Activated CD8-positive, alpha-beta memory T cell treated with anti-CD3 and anti-CD28 coated beads, Interleukin-2, amount 50 U/mL, for 24 hours (primary cell): Measurements from ENCODE around the gene RNF114.
A peak's percentile ranks its signal among the peaks of the same experiment; 100 is the strongest.
"Not testable (repeated sequence)": the region's sequence is repeated elsewhere in the genome, so short reads cannot be mapped to it uniquely, and the experiment has no call there.

Experiments
- DNase-seq: peaks from one replicate; pipeline ENCODE4 v3.0.0-alpha.2; 2020; ENCODE audit errors: extremely low read depth

Gene RNF114, protein sequence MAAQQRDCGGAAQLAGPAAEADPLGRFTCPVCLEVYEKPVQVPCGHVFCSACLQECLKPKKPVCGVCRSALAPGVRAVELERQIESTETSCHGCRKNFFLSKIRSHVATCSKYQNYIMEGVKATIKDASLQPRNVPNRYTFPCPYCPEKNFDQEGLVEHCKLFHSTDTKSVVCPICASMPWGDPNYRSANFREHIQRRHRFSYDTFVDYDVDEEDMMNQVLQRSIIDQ

DNA sequence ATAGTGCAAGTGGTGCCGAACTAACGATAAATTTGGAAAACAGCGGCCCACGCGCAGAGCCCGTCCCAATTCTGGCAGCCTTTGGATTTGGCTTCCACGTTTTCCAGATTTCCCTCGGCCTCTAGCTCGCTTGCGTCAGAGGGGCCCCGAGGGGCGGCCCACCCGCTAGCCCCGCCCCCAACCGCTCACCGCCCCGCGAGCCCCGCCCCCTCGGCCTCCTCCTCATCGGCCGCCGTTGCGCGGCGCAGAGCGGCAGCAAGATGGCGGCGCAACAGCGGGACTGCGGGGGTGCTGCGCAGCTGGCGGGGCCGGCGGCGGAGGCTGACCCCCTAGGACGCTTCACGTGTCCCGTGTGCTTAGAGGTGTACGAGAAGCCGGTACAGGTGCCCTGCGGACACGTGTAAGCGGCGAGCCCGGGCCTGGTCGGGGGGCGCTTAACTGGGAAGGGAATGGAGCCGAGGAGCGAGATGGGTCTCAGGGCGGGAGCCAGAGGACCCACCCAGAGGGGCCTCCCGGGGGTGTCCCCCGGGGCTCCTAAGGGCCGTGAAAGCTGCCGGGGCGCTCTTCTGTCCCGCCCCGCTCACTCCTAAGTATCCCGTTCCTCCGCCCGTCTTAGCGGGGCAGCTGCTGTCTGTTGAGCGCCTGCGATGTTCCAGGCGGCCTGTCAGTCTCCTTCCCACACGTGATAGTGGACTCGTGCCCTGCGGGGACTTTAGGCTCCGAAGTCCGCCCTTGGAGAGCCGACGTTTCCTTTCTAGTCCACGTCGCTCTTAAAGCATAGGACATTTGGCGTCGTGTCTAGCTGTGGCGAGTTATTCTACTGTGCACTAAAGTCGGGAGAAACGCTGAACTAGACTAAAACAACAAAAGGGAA lies at the start of gene RNF114:
TSS of gene RNF114 (plus strand) at position 245 of the 874 bp plus-strand sequence. CDS start at position 261, 16 bp downstream.
- peak; percentile 78 for DNase-seq

DNA sequence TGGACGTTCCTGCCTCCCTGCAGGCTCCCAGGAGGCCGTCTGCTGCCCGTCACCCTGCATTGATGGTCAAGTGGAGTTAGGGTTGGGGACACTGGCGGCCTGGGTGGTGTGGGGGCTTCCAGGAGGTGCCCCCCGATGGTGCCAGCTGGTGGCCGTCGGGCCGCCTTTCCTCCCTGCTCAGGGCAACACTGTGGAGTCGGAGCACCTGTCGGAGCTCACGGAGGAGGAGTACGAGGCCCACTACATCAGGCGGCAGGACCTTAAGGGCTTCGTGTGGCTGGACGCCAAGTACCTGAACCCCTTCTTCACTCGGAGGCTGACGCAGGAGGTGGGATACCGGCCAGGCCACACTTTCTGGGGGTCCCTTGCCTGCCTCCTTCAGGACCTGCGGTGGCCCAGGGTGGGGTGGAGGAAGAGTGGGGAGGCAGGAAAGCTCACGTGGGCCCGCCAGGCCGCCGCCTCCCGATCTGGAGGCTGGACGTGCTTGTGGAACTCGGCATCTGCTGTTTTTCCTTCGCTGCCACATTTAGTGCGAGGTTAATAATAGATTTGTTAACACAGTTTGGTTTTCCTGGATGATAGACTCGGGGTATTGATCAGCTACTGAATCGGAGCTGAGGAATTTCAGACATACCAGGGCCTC lies 49.5 kb upstream of the RNF114 start:
- DNase-seq = no peak

DNA sequence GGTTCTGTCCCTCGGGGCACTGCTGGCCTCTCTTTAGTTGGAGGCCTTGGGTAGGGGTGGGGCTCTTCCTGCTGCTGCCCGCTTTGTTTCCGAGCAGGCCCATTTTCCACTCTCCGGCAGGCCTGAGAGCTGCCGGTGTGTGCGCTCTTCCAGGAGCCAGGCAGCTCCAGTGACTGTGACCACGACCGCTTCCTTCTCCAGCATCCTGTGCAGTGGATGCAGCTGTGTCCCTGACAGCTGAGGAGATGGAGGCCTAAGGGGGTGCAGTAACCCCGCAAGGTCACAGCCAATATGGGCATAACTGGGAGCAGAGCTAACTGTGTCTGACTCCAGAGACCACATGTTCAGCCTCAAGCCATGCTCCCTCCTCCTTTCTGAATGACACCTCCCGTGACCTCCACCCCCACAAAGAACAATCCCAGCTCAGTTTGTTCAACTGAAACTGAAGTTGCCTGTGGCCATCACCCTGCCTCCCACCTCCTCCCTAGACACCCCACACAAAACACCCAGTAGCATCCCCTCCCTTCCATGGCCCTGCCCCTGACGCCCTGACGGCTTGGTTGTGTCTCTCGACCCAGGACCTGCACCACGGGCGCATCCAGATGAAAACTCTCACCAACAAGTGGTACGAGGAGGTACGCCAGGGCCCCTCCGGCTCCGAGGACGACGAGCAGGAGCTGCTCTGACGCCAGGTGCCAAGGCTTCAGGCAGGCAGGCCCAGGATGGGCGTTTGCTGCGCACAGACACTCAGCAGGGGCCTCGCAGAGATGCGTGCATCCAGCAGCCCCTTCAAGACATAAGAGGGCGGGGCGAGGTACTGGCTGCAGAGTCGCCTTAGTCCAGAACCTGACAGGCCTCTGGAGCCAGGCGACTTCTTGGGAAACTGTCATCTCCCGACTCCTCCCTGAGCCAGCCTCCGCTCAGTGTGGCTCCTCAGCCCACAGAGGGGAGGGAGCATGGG lies 48.7 kb upstream of the RNF114 start:
- DNase-seq = no peak

DNA sequence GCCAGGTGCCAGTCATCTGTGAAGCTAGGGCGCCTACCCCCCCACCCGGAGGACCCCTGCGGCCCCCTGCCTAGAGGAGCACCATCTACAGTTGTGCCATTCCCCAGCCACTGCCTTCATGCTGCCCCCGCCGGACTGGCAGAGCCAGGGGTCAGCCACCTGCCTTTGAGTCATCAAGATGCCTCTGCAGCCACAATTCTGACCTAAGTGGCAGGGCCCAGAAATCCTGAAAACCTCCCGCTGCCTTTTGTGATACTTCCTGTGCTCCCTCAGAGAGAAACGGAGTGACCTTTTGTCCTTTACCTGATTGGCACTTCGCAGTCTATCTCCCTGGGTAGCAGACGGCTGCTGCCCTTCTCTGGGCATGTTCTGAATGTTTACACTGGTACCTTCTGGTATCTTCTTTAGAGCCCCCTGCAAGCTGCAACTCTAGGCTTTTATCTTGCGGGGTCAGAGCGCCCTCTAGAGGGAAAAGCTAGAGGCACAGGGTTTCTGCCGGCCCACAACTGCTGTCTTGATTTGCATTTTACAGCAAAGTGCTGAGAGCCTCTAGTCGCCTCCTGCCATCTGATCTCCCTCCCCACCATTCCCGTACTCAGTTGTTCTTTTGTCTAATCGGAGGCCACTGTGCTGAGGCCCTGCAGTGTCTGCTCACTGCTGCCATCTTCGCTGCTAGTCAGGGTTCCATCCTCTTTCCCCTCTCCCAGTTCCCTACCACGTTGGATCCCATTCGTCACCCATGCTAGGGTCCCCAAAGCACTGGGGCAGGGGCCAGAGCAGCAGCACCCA lies 47.8 kb upstream of the RNF114 start:
- peak; percentile 13 for DNase-seq

DNA sequence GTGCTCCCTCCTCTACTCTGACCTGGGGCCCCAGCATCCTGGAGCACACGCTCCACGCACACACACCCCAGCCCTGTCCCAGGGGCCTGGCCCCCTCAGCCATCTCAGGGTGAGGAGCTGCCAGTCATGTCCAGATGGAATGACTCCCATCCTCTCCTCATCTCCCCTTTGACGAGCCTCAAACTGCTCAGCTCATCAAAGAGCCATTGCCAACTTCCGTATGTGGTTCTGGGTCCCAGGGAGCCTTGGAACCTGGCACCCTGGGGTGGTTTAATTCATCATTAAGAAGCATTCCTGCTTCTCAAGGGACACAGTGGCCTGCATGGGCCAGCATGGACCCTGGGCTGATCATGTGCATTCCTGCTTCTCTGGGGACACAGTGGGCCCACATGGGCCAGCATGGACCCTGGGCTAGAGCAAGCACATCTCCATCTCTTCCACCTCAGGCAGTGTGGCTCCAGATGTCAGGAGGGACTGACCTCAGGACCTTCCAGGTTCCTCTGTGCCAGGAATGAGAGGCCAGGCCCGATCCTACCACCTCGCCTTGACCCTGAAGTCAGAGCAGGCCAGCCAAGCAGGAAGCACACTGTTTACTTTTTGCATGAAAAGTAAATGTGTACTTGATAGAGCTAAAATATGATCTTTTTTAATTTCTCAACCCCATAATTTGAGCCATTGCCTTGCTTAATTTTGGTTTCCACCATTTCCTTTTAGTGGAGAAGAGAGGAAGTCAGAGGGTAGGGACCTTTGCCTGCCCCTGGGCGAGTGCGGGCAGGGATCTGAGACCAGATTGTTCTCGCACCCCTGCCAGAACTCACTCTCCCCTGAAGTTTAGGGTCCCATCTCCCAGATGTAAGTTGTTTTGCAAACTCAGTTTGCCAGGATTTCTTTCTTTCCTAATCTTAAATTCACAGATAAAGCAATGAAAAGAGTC lies 46.9 kb upstream of the RNF114 start:
- DNase-seq = no peak

DNA sequence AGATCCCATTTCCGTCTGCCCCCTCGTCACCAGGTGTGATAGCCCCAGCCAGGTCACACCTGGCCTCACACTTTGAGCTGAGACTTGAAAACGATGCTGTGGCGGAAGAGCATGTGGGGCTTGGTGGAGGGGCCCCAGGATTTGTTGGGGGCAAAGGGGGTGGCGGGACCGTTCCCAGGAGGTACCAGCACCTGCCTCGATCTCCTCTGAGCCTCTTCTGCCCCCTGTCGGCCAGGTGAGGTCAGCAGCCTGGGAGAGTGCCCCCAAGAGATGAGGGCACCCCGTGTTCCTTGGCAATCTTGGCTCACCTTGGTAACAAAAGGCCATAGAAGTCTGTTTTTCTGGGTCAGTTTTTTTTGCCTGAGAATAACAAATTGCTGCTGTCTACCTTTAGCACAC lies 46.3 kb upstream of the RNF114 start:
- DNase-seq = no peak

DNA sequence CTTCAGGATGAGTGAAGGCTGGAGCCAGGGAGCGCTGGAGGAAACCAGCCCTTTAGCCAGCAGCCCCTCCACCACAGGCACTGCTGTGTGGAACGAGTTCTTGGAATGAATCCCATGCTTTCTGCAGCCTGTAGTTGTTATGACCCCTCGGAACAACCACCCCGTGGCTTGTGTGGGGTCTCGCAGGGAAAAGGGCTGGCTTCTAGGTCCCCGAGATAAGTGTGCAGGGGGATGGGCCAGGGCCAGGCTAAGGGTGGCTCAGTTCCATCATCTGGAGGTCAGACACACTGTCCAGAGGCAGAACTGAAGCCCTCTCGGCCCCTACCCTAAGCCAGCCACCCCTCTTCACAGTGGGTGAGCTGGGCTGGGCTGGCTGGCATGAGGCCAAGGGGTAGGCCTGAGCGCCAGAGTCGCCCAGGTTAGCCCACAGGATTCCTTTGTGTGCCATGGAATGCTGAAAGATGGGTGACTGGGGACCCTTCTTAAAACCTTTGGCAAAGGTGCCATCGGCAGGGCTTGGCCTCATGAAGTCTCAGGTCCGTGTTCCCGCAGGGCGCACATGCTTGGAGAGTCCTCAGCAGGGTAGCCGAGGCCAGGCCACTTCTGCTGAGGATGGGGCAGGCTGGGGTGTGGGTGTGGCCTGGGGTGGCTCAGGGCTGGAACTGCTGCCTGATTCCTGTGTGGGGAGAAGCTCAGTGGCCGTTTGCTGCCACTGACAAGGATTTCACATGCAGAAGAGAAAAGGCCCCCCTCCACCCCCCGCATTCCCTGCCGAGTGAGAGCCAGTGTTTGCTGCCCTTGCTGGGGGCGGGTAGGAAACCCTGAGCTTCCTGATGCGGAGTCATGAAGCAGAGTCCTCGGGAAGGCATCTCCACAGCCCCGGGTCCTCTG lies 45.5 kb upstream of the RNF114 start:
- DNase-seq = no peak

DNA sequence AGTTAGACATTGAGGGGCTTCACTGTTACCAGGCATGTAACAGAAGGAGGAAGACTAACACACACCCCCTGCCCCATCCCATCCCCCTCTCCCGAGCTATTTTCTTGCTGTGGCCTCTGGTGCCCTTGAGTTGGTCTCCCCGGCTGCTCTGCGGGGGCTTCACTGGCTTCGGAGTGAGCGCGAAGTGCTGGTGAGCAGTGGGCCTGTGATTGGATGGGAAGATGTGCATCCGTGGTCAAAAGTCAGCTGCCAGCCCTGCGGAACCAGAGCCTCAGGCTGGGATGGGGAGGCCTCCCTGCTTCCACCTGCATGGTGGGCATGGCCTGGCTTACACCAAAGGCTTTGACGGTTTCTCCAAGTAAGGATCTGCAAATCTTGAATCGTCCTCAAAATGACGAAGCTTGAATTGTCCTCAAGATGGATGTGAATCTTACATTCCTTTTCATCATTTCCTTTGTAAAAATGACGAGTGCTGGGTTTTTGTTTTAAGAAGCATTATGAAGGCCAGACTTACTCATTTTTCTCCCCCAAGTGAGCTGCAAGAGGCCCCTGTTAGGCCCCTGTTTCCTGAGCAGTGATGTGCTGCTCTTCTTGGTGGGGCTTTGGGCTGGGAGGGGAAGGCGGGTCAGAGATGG lies 44.6 kb upstream of the RNF114 start:
- DNase-seq = no peak

DNA sequence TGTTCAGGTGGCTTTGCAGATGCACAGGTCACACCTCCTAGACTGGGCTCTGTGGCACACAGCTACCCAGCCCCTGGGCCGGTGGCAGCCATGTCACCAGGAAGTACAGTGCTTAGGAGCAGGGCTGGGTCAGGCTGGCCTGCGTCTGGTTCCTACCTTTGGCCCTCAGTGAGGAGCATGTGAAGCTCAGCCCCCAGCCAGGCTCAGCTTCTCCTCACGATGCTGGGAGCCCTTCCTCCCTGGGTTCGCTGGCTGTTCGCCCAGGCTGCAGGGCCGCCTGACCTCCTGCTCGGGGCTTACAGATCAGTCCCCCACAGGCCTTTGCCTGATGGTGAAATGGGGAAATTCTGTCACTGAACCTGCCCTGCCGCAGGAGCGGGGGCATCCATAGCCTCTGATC lies 43.9 kb upstream of the RNF114 start:
- no peak for DNase-seq

DNA sequence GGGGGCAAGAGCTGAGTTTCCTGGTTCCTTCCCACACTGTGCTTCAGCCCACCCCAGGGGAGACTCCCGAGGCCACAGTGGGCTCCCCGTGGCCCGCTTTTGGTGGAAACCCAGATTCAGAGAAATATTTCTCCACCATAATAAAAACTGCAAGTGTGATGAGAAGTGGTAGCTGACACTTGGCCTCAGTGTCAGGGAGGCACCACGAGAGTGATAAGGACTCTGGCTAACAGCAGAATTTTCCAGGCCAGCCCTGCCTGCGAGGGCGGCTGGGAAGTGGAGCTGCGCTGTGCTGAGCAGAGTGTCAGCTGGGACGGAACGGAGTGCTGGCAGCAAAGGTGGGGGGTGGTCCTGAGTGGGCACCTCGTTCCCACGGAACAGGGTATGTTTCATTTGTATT lies 43.4 kb upstream of the RNF114 start:
- DNase-seq = no peak

DNA sequence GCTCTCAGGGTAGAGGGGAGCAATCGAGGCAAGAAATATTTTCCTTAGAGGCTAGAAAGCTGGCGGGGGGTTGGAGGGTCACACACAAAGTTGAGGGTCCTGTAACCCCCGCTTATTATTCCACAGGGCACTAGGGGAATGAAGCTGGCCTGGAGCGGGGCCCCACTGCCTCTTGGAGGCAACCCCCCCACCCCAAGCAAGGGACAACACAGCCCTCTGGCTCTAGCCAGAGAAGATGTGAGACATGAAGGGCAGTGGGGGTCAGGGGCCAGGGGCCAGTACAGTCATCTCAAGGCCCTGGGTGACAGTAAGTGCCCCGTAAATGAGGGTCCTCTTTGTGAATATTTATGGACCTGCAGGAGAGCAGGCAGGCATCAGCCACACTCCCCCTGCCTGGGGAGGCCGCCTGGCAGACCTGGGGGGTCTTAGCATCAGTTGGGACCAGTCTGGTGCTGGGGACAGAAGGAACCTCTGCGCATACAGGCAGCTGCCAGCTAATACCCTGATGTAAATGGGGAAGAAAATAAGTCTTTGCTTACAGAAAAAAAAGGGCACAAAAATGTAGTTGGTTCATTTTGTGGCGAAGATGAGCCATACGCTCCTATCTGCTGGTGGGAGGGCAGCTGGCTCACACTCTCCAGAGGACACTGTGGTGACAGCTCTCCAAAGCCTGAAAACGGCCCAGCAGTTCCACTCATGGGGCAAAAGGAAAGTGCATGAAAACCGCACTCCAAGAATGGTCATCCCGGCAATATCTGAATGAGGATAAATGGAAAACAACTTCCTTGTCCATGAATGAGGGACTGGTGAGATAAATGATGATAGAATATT lies 42.7 kb upstream of the RNF114 start:
- no peak for DNase-seq

DNA sequence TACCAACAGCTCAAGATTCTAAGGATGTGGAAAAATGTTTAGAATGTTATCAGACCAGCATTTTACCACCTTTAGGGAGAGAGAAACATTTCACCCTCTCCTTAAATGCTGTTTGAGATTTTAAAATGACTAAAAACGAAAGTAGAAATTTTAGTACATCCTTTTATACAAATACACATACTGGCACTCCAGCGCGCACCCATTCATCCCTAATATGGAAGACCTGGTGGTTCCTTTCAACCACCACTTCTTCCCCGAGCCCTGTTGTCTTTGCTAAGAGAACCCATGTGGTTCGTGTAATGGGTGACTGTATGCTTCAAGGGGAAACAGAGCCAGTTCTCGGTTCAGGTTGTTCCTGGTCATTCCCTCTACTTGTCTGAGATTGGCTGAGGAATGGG lies 42.1 kb upstream of the RNF114 start:
- DNase-seq = no peak

DNA sequence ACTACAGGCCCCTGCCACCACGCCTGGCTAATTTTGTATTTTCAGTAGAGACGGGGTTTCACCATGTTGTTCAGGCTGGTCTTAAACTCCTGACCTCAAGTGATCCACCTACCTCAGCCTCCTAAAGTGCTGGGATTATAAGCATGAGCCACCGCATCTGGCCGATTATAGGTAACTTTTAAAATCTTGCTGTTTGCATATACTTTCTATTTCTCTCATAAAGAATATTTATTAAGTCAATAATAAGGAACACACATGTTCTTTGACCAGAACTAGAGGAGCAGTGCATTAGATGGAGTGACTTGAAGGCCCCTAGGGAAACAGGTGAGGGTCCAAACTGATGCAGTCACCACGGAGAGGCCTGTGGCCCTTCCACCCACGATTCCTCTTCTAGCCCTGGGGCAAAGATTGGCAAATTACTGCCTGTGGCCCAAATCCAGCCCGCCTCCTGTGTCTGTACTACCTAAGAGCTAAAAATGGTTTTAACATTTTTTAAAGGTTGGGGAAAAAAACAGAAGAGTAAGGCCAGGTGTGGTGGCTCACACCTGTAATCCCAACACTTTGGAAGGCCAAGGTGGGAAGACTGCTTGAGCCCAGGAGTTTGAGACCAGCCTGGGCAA lies 40.6 kb upstream of the RNF114 start:
- DNase-seq = not testable (repeated sequence)

DNA sequence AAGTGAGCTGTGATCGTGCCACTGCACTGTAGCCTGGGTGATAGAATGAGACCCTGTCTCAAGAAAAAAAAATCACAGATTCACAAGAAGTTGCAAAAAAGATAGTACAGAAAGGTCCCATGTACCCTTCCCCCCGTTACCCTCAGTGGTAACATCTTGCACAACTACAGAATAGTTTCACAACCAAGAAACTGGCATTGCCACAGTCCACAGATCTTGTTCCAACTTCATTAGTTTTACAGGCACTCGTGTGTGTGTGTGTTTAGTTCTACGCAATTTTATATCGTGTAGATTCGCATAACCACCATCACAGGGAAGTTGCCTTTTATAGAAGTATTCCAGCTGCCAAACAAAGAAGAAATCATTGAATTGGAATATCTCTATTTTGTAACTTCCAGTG lies 40.0 kb upstream of the RNF114 start:
- no peak for DNase-seq

DNA sequence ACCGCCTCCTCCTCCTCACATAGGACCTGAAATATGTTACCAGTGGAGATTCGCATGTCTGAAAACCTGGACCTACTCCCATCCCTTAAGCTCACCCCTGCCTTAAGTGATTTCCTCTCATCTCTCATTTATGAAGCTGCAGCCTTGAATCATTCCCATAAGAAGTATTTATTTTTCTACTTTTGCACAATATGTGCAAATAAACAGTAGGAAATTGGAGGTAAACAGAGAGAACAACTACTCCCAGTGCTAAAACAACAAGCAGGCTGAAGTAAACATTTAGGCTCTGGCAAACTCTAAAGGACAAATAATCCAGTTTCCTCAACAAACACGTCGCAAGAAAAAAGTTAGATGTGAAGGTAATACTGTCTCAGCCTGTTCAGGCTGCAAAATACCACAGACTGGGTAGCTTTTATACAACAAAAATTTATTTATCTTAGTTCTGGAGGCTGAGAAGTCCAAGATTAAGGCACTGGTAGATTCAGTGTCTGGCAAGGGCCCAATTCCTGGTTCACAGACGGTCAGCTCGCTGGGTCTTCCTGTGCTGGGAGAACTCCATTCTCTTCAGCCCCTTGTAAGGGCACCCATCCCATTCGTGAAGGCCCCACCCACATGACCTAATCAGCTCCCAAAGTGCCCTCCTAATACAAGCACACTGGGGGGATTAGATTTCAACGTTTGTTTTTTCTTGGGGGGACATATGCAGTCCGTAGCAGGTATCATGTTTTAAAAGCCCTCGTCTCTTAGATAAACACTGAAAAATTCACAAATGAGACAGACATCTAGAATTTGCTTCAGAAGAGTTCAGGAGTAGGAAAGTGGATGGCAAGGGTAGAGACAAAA lies 36.4 kb upstream of the RNF114 start:
- no peak for DNase-seq

DNA sequence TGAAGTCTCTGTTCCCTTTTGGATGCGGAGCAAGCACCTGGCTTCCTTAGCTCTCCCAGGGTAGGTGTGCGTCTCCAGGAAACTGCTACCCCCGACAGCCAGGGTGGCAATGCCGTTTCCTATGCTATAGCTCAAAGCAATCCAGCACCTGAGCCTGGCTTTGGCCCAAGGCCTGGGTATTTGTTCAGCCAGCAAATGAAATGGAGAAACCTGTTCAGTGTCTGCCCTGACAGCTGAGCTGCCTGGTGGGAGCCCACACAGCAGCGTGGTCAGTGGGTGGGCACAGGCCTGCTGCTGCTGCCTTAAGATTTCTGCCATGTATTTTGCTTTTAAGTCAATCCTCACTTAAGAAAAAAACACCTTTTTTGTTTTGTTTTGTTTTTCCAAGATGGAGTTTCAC lies 34.6 kb upstream of the RNF114 start:
- DNase-seq = no peak
